HEK293T (cell line): ENCODE measurements around the gene VAV3.

Experiments
- CTCF ChIA-PET: fragments of 350-600 bp; formaldehyde crosslinking; extraction: SDS; loops from one replicate; lab custom pipeline; 2021; ENCODE audit warnings: antibody characterized with exemption, inconsistent platforms; lab: Yijun Ruan, JAX
- POLR2A ChIA-PET: fragments of 350-600 bp; formaldehyde crosslinking; extraction: SDS; loops from one replicate; lab custom pipeline; 2020; ENCODE audit warnings: antibody characterized with exemption, inconsistent platforms; lab: Yijun Ruan, JAX
- DNase-seq: peaks from one replicate; pipeline ENCODE4 v3.0.0; 2012; ENCODE audit warnings: mixed read lengths; ENCODE audit errors: extremely low spot score
- ARNT ChIP-seq: fragments of 450-650 bp; IDR thresholded peaks from 2 replicates; pipeline ENCODE4 v1.6.1; 2017; ENCODE audit warnings: mild to moderate bottlenecking
- BHLHE40 ChIP-seq: fragments of 450-650 bp; IDR thresholded peaks from 2 replicates; pipeline ENCODE4 v1.6.1; 2016; ENCODE audit warnings: mild to moderate bottlenecking, moderate library complexity, borderline replicate concordance
- CTBP1 ChIP-seq: fragments of 450-650 bp; IDR thresholded peaks from 2 replicates; pipeline ENCODE4 v1.6.1; 2016; ENCODE audit warnings: borderline replicate concordance
- ELF4 ChIP-seq: fragments of 450-650 bp; IDR thresholded peaks from 2 replicates; pipeline ENCODE4 v1.6.1; 2017; ENCODE audit warnings: antibody characterized with exemption
- FOXA1 ChIP-seq: fragments of 450-650 bp; IDR thresholded peaks from 2 replicates; pipeline ENCODE4 v1.6.1; 2016; ENCODE audit warnings: mild to moderate bottlenecking
- FOXK2 ChIP-seq: fragments of 450-650 bp; IDR thresholded peaks from 2 replicates; pipeline ENCODE4 v1.6.1; 2016; ENCODE audit warnings: mild to moderate bottlenecking
- FOXM1 ChIP-seq: fragments of 450-650 bp; IDR thresholded peaks from 2 replicates; pipeline ENCODE4 v1.6.1; 2017; ENCODE audit warnings: mild to moderate bottlenecking, borderline replicate concordance
- HDGF ChIP-seq: fragments of 450-650 bp; IDR thresholded peaks from 2 replicates; pipeline ENCODE4 v1.6.1; 2017; ENCODE audit warnings: antibody characterized with exemption, borderline replicate concordance
- L3MBTL2 ChIP-seq: fragments of 450-650 bp; conservative IDR thresholded peaks from 2 replicates; pipeline ENCODE4 v1.6.1; 2016; ENCODE audit warnings: mild to moderate bottlenecking
- LEF1 ChIP-seq: fragments of 450-650 bp; IDR thresholded peaks from 2 replicates; pipeline ENCODE4 v1.6.1; 2017; ENCODE audit warnings: mild to moderate bottlenecking, borderline replicate concordance
- NFRKB ChIP-seq: fragments of 450-650 bp; IDR thresholded peaks from 2 replicates; pipeline ENCODE4 v1.6.1; 2016; ENCODE audit warnings: mild to moderate bottlenecking, moderate library complexity
- SP1 ChIP-seq: fragments of 450-650 bp; IDR thresholded peaks from 2 replicates; pipeline ENCODE4 v1.6.1; 2017
- SUZ12 ChIP-seq: fragments of 450-650 bp; IDR thresholded peaks from 2 replicates; pipeline ENCODE4 v1.6.1; 2016; ENCODE audit warnings: mild to moderate bottlenecking
- TARDBP ChIP-seq: fragments of 450-650 bp; IDR thresholded peaks from 2 replicates; pipeline ENCODE4 v1.6.1; 2016
- ZNF384 ChIP-seq: fragments of 450-650 bp; IDR thresholded peaks from 2 replicates; pipeline ENCODE4 v1.6.1; 2016
- TF ChIP-seq, protein P1 (sequence below): fragments of 450-650 bp; IDR thresholded peaks from 2 replicates; pipeline ENCODE4 v1.6.1; 2016

Gene VAV3

DNA sequence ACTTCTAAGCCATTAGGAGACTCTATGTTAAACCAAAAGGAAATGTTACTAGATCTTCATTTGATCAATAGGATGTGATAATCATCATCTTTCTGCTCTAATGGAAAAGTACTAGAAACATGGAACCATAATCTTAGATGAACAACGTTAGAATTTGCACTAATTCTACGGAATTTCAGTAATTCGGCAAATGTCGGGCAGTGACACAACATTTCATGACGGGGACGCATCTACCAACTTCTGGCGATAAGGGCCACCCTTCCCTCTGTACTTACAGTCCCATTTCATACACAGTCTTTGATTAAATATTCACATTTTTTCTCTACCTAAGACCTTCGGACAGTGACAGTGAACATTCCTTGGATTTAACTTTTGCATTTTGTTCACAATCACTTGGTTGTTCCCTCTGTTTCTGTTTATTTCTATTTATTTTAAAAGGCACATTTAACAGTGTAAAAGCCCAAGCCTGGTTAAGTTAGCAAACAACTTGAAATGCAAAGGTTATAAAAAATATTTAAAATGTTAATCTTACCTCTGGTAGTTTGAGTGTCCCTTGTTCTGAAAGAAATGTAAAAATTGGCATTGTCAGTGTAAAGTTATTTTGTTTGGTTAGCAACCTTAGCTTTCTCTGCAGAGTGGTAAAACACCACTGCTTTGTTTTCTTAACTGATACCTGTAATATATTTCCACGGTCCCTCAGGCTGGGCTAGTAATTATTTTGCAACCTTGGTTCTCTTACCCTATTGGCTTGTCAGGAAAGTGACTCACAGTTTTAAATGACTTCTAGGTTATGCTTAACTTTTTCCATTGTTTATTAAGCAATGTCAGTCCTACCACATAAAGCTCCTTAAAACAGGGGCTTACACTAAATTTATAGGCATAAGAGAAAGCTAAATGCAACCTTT, 276.9 kb downstream of the VAV3 start:
- ChIA-PET POLR2A (no interaction called here), CTCF (interaction anchor here (0.6 to 1.7 kb wide), 2 partner anchors 21 to 60 kb away, joined by 3 to 5 read pairs; no protein-coding TSS in a partner anchor)
- peak; percentile 52 for DNase-seq
- TF ChIP-seq, protein P1, sequence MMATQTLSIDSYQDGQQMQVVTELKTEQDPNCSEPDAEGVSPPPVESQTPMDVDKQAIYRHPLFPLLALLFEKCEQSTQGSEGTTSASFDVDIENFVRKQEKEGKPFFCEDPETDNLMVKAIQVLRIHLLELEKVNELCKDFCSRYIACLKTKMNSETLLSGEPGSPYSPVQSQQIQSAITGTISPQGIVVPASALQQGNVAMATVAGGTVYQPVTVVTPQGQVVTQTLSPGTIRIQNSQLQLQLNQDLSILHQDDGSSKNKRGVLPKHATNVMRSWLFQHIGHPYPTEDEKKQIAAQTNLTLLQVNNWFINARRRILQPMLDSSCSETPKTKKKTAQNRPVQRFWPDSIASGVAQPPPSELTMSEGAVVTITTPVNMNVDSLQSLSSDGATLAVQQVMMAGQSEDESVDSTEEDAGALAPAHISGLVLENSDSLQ: peak; percentile 87
- TF ChIP-seq CTBP1 (peak; percentile 89; the same call in 1 of the 2 replicates), FOXK2 (0 out of 2 replicates have a peak, but pooled peaks have one; percentile 34), FOXM1 (no peak)

DNA sequence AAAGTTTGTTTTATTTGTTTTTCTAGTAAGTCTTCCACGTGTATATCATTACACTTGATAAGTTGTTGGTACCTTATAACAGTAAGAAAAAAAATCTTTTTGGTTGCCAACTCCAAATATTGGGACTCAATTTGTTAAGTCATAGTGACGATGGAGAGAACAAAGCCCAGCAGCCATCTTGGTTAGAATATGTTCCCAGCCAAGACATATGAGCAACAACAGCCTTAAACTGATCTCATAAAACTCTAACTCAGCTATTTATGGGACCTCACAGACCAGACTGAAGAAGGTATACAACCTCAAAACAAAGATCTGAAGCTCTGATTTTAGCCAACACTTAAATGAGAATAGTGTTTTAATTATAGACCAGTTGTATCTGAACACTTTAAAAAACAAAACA, 281.3 kb downstream of the VAV3 start:
- POLR2A ChIA-PET: no interaction called here
- no peak for TF ChIP-seq NFRKB
- CTCF ChIA-PET: interaction anchor here (0.6 kb wide), 1 partner anchor 282 kb away, joined by 3 read pairs; no protein-coding TSS in a partner anchor
- DNase-seq: no peak

DNA sequence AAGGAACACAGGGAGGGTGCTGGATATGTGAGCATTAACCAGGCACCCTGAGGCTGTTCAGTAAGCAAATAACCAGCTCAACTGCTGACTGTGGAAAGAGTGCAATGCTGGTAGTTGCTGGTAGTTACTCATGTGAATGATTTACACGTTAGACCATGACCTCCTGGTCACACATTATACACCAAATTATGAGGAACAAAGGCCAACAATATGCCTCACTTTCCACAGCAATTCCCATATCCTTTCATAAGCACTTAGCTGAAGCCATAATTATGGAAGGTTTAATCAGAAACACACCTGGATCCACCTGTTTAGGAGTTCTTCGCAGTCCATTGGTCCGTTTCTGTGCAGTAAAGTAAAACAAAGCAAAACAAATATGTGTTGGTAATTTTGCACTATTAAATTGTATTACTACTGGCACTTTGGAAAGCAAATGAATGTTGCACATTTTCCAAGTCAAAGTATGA, 281.8 kb downstream of the VAV3 start:
- DNase-seq: peak; percentile 37
- ChIA-PET POLR2A (no interaction called here), CTCF (interaction anchor here (0.6 kb wide), 1 partner anchor 282 kb away, joined by 3 read pairs; no protein-coding TSS in a partner anchor)
- TF ChIP-seq, protein P1: peak; percentile 85
- TF ChIP-seq ELF4 (no peak), CTBP1 (0 out of 2 replicates have a peak, but pooled peaks have one; percentile 70)

DNA sequence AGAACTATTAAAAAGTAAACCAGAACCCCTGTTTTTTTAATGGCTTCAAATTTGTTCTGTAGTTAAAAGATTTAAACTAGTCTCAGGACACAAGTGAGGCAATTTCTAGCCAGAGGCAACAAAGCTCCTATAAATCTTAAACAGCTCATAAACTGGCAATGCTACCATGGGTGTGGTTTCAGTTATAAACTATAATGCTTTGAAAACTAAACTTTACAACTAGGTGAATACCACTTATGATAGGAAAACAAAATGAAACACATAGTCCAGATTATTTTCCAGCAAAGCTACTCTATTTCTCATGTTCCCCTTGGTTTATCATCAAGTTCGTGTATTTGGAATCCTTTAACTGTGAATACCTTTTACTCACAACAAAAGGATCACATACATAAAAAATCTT, 282.5 kb downstream of the VAV3 start:
- POLR2A ChIA-PET: no interaction called here
- CTCF ChIA-PET: no interaction called here
- no peak for TF ChIP-seq ARNT
- TF ChIP-seq, protein P1: peak; percentile 89
- TF ChIP-seq CTBP1: peak; percentile 69; the same call in 1 of the 2 replicates
- no peak for TF ChIP-seq FOXA1
- peak; percentile 36 for DNase-seq

DNA sequence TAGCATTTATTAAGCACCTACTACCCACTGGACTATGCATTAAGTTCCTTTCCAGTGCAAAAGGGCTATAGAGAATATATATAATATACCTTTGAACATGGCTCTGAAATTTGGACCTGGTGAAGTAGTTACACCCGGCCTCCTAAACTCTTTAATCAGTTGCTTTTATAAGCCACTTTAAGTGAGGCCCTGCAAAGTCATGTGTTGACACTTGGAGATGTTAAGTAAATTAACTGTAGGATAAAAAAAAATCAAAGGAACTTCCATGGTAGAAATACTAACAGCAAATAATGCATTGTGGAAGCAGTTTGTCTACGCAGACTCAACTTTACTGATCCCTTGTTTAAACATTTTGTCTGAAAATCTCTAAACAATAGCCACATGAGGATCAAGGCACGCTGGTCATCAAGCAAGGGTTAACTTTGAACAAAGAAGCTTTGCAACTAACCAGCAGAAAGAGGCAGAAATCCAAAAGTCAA, 283.9 kb downstream of the VAV3 start:
- no peak for TF ChIP-seq FOXK2
- TF ChIP-seq BHLHE40: no peak
- no peak for TF ChIP-seq LEF1
- TF ChIP-seq, protein P1: no peak
- no peak for TF ChIP-seq SUZ12
- TF ChIP-seq L3MBTL2: no peak
- no peak for TF ChIP-seq NFRKB
- TF ChIP-seq SP1: no peak
- TF ChIP-seq ELF4: no peak
- no peak for TF ChIP-seq HDGF
- TF ChIP-seq TARDBP: no peak
- TF ChIP-seq CTBP1: no peak
- TF ChIP-seq ZNF384: no peak
- POLR2A ChIA-PET: no interaction called here
- CTCF ChIA-PET: no interaction called here

DNA sequence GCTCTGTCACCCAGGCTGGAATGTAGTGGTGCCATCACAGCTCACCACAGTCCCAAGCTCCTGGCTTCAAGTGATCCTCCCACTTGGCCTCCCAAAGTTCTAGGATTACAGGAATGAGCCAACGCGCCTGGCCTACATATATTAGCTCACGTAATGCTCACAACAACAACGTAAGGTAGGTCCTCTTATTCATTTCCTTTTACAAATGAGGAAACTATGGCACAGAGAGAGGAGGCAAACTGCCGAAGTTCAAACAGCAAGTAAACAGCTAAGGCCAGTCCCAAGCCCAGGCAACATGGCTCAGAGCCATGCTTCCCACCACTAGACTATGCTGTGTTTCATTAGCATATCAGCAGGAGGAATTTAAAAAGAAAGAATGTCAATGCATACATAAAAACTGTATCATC, 284.4 kb downstream of the VAV3 start:
- no peak for DNase-seq
- POLR2A ChIA-PET: no interaction called here
- TF ChIP-seq FOXK2 (no peak), ARNT (no peak), ZNF384 (no peak), CTBP1 (no peak), TARDBP (no peak), FOXM1 (no peak), FOXA1 (no peak), HDGF (no peak), LEF1 (no peak), ELF4 (no peak), SUZ12 (no peak), NFRKB (no peak)
- CTCF ChIA-PET: no interaction called here

More for the DNA sequence above, 283.9 kb downstream of the VAV3 start:
- no peak for DNase-seq
